Panc1 (cell line): ENCODE measurements around the gene SLC38A4.

ENCODE experiments used
- CTCF ChIP-seq: fragments of 450-650 bp; IDR thresholded peaks from 2 replicates; pipeline ENCODE4 v1.5.1; 2017; ENCODE audit warnings: mild to moderate bottlenecking
- POLR2AphosphoS5 ChIP-seq: IDR thresholded peaks from 2 replicates; pipeline ENCODE4 v1.6.1; 2012; ENCODE audit warnings: mild to moderate bottlenecking, low read depth, low read length, moderate library complexity
- TCF7L2 ChIP-seq: IDR thresholded peaks from 2 replicates; pipeline ENCODE4 v1.6.1; 2011; ENCODE audit warnings: mild to moderate bottlenecking, low read depth, low read length, inconsistent platforms

- TF ChIP-seq CTCF (no peak), TCF7L2 (no peak), POLR2AphosphoS5 (no peak)
These were observed 46.3 kb upstream of the SLC38A4 start for GRCh38 chr12:46872135-46872534.
